Activated T-cell treated with anti-CD3 and anti-CD28 coated beads, Interleukin-2, amount 50 U/mL, for 48 hours (primary cell): ENCODE results near the gene MACROD2.

Source experiments
- DNase-seq, 2 experiments: peaks; one replicate each; pipeline ENCODE4 v3.0.0-alpha.2; 2020

MACROD2 gene

DNA sequence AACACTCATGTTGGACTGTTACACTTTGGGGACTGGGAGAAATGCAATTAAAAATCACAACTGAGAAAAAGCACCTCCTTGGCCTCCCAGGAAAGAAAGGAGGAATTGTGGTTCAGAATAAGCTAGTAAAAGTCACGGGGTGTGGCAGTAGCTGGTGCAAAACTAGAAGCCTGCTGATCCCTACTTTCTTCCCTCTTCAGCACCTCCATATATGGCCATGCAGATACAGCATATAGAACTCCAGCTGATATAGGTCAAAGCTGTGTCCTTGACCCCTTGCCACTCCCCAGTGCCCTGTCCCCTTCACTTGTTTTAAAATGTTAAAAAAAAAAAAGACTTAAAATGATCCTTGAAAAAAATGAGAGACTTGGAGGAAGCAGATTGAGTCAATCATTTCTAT, 347.6 kb downstream of the MACROD2 start:
- no peak for DNase-seq

DNA sequence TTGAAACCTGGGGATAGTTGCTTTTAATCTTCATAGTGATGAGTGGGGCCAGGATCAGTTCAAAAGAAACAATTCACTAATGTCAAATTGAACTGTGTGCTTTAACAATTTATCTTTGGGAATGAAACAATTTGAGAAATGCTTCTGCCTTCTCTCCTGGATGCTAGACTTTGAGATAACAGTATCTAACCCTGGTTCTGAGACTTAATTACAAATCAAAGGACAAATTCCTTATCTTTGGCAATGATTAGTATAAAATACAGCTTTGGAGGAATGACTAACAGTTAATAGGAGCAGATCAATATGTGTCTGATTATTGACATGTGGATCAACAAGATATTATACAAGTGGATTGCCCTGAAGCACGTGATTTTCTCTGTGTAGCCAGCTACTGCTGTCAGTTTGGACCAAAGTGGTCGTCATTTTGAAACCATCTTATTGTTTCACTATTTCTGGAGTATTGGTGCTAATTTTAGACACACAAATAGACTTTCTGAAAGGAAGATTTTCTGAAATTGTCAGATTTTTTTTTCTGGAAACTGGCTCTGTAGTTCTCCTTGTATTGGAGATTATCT, 348.3 kb downstream of the MACROD2 start:
- no peak for DNase-seq

DNA sequence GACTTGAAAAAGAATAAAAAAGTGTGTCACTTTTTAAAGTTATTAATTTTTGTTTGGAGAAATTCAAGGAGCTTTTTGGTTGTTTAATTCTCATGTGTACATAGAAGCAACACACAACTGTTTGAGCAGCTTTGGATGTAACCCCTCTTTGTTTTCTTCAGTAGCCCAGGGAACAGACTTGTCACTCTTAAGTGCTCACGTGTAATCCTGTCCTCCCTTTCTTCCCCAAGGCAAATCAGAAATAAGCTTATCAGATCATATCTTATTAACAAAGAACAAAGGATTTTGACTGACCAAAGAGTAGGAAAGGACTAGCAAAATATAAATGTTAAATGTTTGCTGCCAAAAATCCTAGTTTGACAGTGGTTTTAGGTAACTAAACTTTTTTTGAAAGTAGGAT, 349.4 kb downstream of the MACROD2 start:
- no peak for DNase-seq

DNA sequence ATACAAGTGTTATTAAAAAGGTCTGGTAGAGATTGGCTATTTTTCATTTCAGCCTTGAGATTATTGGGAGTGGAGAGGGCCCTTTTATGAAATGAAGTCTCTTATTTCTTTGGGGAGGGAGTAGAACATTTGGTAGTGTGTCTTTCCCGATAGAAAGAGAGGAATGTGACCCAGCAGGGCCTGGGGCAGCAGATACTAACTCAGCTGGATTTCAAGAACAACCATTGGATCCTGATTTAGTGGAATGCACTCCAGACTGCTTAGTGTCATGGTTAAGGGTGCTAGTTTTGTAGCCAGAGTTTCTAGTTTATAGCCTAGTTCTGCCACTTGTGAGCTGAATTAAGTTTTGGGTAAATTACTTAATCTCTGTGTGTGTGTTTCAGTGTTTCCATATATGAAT, 360.5 kb downstream of the MACROD2 start:
- no peak for DNase-seq

DNA sequence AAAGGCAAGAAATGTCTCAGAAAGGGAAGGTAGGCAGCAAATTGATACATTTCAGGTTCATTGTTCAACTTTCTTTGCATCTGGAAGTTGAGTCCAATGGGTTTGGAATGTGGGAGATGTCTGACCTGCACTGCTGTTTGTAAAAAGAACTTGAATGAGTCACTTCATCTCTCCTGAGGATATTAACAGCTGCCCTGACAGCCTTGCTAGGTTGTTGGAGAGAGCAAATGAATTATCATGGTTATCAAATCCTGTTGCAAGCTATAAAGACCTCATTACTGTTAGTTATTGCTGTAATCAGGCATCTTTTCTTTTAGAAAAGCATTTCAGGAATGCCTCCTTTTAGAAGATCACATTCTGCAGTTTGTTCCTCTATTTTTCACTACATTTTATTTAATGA, 365.1 kb downstream of the MACROD2 start:
- no peak for DNase-seq

DNA sequence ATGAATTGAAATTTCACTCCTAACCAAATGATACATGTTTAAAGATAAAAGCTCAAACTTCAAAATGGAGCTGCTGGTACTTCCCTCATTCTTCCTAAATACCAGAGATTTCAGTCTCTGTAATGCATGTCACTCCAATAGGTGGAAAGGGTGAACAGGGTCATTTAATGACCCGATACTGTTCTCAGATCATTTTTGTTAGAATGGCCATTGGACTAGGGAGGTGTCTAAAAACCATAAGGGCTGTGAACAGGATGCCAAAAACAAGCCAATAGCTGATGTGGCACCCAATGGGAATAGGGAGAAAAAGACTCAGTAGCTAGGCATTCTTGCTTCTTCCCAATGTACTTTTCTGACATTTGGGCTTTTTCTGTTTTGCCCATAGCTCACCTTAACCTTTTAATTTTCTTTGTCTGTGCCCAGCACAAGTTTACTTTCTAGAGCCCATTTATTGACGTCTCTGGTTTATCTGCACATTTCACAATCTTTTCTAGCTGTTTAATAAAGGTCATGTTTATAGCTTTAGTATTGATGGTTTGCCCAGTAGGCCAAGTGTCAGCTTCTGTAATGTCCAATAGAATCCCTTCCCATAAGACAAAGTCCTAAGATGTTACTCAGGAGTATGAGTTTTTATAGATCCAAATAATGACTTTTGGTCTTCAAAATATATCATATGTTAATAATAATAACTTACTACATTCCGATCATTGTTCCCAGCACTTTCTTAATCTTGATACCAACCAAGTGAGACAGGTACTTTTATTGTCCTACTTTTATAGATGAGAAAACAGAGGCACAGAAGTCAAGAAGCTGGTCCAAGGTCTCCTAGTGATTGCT, 366.4 kb downstream of the MACROD2 start:
- no peak for DNase-seq

DNA sequence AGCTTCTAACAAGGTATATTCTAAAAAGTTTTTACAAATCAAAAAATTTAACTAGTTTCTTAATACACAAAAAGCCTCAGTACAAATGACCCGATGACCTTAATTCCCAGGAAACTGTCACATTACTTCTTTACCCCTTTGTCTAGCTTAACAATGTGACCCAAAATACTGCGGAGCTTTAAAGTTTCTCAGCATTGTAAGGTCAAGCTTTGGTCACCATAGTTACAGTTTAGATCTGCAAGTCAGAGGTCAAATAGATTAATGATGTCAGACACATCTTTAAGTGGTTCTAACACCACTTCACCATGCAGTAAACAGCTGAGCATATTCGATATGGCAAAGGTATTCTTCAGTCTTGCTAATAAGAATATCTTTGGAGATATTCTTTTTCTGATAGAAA, 378.9 kb downstream of the MACROD2 start:
- no peak for DNase-seq

DNA sequence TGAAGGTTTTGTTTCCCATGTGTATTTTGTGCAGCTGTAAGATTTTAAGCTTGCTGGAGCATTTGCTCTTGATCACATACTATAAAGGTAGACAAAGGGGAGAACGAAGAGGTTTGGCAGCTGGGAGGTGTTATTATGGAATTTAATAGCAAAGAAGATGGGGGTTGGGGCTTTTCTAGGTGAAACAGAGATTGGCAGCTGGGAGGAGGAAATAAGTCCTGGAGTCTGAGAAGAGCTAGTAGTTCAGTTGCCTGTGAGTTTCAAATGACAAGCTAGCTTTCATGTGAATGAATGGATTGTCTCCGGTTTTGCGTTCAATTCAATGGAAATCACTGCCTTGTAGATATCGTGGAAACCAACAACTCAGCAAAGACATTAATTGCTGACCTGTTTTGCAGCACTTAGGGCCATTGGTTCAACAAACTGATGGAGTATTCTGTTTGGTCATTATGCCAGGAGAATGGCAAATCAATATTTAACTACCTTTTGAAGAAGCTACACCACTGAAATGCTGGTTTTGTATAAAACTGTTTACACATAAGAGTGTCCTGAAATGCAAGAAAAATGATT, 380.2 kb downstream of the MACROD2 start:
- no peak for DNase-seq

DNA sequence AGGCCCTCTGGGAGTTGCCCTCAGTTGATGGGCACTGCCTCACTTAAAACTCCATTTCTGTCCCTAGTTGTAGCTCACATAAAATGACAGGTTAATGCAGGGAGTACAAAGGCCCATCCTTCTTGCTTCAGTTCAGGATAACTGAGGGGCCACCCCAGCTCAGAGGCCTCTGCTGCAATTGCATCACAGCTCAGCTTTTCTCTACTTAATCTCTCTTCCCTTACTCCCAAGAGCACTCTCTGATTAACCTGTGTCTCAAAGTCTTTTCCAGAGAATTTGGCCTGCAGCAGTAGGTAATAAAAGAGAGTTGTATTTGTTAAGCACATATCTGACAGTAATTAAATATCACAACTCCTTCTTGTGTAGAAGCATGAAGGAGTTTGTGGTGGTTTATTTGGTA, 383.0 kb downstream of the MACROD2 start:
- DNase-seq = no peak

DNA sequence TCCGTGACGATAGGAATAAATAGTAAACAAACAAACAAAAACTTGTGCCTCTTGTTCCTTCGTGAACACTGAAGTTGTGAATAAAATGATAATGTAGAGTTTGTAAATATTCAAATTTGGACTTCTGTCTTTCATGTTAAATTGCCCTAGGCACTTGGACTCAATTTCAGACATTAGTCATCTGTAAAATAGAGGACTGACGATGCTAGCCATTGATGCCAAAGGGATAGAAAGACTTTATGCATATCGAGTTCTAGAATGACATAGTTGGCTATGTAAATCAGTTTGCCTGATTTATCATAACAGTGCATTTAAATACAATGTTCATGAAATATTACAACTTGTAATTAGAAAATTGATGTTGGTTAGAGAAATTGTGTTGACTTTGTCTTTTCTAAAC, 388.0 kb downstream of the MACROD2 start:
- DNase-seq = no peak

DNA sequence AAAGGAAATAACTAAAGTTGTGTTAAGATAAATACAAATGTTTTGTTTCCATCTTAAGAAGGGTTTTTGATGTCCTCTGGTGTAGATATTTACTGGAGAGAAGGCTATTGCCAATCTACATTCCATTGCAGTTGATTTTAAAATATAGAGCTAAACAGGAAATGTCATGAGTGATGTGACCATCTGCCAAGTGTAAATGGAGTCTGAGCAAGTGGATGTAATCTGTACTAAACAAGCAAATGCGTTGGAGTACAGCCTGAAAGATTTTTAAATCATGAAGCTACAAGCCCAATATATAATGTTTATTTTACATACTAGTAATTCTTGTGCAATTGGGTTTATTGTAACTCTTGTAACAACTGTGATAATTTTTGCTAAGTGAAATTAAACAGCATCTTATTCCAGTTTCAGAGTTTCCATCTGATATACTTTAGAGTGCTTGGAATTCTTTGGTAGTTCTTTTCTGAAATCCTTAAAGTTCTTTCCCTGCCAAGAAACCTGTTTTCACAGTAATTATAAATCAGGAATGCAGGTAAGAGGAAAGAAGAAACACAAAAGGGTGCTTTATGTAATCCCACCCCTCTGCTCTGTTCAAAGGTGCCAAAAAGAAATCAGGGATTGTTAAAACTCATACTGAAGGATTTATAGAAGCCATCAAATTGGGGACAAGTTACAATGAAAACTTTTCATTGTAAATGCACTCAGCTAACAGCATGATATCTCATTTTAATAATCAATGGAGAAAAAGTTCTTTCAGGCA, 389.3 kb downstream of the MACROD2 start:
- DNase-seq = no peak

DNA sequence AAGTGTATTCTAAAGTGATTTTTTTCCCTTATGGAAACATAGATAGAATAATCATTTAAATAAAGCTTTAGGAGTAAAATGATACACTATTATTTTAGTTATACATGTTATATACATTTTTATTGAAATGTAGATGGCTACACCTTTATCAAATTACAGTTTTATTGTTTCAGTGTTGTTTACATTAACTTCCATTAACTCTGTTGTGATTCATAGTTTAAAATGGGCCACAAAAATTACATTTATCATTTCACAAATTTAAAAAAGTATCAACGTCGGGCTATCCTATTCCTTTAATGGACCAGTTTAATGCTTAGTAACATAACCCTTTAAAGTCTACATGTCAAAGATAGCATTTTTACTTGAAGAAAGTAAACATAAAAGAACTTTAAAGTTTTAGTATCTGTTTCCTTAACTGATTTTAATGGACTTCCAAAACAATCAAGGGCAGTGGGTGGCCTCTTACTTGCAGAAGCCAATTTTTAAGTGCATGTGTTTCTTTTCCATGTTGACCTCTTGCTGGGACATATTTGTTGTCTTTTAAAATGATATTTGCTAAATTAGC, 389.9 kb downstream of the MACROD2 start:
- no peak for DNase-seq

DNA sequence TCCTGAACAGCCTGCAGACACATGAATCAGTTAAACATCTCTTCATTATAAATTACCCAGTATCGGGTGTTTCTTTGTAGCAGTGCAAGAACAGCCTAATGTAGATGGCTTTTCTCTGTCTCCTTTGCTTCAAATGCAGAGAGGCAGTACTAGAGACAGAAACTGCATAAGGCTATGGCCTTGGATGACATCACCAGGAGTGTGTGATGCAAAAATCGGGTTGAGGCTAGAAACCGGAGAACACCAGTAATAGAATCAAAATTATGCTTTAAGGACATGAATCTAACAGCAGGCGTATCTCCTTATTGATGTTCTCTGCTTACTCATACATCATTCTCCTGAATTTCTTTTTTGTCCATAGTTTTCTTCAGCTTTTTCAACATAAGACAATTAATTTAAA, 391.4 kb downstream of the MACROD2 start:
- no peak for DNase-seq

DNA sequence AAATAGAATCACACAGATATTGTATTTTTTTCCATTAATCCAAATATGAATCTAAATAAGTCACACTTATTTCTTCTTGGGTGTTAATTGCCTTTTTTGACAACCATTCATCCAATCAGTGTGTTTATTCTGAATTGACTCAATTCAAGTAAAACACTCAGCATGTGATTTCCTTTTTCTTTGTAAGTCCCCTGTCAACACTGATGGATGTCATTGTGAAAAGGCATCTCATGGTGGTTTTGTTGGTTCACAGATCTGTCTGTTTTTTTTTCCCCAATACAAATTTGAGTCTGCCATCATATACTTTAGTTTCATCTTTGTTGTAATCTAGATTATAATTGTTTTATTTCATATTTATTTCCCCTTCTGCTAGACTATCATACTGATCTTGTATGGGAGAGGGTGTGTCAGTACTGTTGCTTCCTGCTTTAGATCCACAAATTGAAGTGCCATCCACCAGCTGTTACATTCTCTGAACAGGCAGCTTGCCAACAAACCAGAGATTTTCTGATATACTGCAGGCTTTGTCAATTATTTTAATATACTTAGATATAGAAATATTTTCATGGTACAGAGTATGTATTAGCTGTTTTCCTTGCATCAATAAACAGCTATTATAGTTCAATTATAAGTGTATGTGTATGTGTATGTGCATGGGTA, 406.3 kb downstream of the MACROD2 start:
- no peak for DNase-seq

DNA sequence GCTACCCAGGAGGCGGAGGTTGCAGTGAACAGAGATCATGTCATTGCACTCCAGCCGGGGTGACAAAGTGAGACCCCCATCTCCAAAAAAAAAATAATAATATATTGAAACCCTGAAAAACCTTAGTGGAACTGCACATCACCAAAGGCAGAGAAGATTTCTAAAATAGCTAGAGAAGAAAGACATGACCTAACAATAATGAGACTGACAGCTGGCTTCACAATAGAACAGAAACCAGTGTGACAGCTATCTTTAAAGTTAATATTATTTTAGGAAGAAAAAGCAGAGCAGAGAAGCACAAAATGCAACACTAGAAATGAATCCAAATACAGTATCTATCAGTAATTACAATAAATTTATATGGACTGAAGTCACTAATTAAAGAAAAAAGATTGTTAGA, 409.2 kb downstream of the MACROD2 start:
- DNase-seq = no peak

DNA sequence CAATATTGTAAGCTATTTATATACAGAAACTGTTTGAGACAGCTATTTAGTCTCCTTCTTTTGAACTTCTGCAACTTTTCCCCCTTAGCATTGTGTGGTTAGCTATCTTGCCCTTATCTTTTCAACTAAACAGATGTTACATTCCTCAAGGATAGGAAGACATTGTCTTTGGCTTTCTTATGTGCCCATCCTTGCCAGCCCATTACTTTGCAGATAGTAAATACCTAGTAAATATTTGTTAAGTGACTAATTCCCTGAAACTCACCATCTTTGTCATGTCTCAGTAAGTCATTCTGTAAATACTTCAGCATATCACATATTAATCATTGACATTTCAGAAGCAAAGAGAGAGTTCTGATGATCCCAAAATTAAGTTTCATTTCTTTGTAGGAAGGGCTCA, 411.2 kb downstream of the MACROD2 start:
- DNase-seq = no peak

DNA sequence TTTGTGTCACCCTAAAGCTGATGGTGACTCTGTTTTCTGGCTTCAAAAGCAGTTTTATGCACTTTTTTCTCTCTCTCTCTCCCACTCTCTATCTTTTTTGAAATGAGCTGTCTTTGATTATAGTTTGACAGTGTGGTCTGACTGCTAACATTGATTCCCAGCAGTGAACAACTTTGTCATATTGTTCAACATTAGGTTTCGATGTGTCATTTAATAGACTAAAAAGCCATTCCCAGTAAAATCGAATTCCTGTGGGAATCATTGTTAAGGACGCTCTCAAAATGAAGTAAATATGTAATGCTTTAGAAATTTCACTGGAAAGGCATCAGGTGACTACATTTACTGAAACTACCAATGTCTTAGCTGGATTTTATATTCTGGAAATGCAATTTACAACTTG, 412.0 kb downstream of the MACROD2 start:
- no peak for DNase-seq

DNA sequence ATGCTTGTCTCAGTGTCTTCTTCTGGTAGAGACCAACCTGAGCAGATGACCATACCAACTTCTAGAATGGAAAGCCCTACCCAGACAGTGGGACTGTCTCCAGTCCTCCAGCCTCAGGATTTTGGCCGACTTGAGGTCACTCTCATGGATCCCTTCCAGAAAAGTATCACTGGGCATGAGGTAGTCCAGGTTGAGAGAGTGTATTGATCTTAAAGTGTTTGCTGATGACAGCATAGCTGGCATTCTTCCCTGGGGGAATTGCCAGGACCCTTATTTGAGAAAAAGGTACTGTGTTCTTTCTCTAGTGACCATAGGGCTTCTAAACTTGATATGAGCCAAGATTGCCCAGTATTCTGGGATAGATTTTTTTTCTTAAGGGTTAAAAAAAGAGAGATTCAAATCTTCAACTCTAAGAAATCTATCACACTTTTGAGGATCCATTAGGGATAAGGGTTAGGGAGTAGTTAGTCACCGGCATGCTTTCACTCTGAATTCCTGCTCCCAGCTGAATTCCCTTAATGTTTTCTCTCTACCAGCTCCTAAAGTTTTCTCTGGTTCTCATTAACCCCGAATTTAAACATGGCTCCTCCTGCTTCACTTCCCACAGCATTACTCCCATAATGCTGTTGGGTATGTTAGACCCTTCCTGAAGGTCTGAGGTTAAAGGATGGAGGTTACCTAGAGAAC, 415.7 kb downstream of the MACROD2 start:
- DNase-seq = no peak

DNA sequence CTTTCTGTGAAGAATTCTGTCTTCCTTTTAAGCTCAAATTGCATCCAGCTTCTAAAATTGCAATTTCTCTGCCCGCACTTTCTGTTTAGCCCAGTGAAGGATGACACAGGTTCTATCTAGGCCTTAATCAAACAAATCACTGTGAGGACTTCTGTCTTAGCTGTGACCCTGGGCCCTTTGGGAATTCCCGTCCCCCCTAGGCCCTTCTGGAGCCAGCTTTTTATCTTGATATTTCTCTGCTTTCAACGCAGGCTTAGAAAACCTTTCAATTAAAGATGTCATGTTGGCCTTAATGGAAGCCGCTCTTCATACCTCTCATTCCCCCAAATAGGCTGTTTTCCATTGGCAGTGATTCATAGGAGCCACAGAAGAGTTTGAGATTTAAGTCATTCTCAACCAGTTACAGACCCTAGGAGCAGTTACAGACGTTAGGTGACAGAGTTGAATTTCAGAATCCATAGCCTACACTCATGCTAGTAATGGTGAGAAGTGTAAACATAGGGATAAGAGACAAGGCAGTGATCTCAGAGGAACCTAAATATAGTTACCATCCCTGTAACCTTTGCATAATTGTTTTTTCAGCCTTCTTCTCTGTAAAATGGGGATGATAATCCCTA, 416.9 kb downstream of the MACROD2 start:
- no peak for DNase-seq

DNA sequence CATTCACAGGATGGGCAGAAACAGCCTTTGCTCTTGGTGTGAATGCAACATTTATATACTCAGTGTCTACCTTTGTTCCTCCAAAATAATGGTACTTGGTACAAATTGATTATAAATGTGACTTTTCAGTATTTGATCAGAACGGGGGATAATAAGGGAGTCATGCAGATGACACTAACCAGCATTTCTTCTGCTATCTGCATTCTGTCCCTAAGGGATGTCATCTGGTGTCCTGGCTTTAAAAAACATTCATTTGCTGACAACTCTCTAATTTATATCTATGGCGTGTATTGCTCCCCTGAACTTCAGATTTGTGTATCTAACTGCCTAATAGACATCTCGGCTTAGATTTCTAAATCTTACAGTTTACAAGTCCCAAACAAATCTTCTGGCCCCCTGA, 418.5 kb downstream of the MACROD2 start:
- no peak for DNase-seq

DNA sequence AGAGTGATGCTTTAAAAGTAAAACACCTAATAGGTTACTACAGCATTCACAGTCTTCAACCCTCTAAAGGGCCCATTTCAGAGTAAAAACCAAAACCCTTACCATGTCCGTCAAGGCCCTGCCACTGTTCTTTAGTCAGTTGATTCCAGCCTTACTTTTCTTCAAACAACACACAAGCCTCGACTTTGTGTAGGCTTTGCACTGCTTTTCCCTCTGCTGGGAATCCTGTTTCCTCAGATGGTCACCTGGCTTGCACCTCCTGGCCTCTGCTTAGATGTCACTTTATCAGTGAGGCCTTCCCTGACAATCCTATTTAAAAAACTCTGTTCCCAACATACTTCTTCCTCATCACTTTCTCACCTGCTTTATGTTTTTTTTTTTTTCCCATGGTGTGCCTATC, 419.2 kb downstream of the MACROD2 start:
- no peak for DNase-seq

DNA sequence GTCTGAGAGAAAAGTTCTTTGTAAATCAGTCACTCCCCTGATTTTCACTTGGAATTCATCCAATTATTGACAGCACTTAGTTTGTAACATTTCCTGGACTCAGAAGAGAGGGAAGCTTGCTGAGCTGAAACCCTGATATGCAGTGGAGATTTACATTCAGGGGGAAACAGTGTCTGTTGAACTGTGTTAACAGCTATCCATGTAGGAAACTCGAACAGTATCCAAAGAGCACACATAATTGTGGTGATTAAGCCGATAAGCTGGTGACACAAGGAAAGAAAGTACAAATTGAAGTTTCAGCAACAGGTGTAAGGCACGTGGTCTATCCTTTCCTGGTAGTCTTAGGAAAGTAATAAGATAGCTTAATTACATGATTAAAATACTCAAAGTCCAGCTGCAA, 420.2 kb downstream of the MACROD2 start:
- no peak for DNase-seq
